Adipose tissue (tissue), 3 donors: Measurements from ENCODE around the gene GRIK3. TPM values are rescaled to one million over a fixed set of nuclear protein-coding genes. Genes with fewer than 3 reads are reported as not detected.

Source experiments
- H3K27ac ChIP-seq: one replicate; pipeline ENCODE4 v1.5.1; 2013; ENCODE audit warnings: low read depth, low read length
- WGBS, 3 donors: extraction: QIAGEN DNeasy Blood & Tissue Kit; methylation state at CpG; one replicate each; pipeline ENCODE4 v1.1.7; 2013; 5-methylcytosine and 5-hydroxymethylcytosine counted together
- polyA plus RNA-seq, 3 donors: library from polyadenylated mRNA; stranded (reverse); fragments of 200-250 nt; gene quantifications; one replicate each; pipeline ENCODE4 v1.2.3, GENCODE V29; 2013
- donor health status: healthy with polysubstance abuse.
- donor health status: Bipolar disorder and iron deficiency.
- donor health status: healthy.

Gene GRIK3
- polyA plus RNA-seq, 3 donors, result 0.10 to 0.22 (median 0.12) TPM

DNA sequence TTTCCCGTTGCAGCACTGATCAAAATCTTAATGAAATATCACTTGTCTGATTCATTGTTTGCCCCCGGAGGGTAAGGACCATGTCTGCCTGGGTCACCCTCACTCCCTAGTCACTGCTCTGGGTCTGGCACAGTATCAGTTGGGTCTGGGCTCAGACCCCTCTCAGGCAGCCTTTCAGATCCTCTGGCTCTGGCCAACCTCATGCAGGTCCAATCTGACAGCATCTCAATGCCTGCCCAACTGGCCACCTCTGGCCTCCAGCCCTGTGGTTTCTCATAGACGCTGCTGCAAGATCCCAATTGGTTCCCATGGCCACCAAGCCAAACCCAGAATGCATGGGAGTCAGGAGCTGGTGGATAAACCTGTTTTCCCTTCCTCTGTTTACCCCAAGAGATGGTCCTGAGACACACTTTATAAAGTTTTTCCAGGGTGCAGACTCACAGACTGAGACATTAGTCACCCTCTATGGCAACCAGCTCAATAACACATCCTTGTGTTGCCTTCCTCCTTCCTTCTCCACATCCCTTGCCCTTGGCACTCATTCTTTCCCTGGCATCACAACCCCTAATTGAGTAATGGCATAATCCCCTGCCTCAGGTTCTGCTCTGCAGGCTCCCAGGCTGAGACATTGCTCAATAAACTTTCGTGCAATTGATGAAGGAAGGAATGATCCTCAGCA is 199.2 kb downstream of the GRIK3 start:
- WGBS, 3 donors, result 37 to 58% (median 49%) methylated on average over 4 of the region's 4 CpGs
- no peak overlapping the region for H3K27ac ChIP-seq

DNA sequence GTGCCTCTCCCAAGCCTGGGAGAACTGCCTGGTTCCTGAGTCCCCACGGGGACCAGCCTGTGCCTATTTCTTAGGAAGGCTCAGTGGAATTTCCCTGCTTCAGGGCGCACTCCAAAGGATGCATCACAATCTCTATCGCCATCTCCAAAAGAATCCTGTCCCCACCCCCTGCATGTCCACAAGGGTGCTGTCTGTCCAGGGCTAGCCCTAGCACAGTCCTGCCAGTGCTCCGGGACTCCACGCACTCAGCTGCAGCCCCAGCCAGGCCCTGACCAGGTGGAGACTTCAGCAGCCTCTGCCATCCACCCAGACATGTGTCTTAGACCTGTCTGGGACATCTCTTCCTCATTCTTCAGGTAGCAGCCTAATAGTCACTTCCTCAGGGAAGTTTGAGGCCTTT is 199.7 kb downstream of the GRIK3 start:
- 68 to 84% (median 72%) methylated on average over 5 of the region's 5 CpGs for WGBS, 3 donors
- H3K27ac ChIP-seq, result no peak overlapping the region

DNA sequence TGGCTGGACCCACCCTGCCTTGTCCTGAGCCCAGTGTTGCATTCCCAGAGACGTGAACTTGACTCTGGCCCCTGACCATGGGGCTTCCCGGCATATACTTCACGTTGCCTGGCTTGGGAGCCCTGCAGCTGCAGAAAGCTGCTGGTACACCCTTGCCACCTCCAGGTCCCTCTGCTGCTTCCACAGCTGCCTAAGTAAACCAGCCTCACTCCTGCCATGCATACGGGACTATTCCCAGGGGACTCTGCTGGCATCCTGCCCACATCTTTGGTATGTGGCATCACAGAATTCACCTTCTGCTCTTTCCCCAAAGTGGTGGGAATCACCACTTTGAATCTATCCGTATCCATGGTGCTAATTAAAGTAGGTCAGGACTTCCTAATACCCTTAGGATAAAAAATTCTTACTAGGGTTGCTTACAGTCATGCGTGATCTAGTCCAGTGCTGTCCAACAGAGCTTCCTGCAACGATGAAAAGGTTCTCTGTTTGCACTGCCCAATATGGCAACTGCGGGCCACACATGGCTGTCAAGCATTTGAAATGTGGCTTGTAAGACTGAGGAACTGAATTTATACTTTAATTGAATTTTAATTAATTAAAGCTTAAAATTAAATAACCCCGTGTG is 203.0 kb downstream of the GRIK3 start:
- 48 to 70% (median 69%) methylated on average over 9 of the region's 9 CpGs for WGBS, 3 donors
- H3K27ac ChIP-seq, result no peak overlapping the region

DNA sequence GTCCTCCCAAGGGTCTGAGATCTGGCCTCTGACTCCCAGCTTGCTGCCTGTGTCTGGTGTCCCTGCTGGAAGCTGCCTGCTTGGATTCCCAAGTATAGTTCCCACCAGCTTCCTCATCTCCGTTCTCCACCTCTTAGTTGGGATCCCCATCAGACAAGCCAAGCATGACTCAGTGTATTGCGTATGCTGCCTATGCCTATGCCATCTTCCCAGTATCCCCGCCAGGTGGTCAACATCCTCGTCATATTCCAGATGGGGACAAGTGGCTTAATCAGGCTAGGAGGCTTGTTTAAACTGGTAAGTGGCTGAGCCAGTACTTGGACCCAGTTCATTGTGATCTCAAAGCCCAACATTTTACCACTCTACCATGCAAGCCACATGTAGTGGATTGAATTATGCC is 204.4 kb downstream of the GRIK3 start:
- WGBS, 3 donors, result 78 to 89% (median 83%) methylated on average over 4 of the region's 4 CpGs
- H3K27ac ChIP-seq, result no peak overlapping the region

DNA sequence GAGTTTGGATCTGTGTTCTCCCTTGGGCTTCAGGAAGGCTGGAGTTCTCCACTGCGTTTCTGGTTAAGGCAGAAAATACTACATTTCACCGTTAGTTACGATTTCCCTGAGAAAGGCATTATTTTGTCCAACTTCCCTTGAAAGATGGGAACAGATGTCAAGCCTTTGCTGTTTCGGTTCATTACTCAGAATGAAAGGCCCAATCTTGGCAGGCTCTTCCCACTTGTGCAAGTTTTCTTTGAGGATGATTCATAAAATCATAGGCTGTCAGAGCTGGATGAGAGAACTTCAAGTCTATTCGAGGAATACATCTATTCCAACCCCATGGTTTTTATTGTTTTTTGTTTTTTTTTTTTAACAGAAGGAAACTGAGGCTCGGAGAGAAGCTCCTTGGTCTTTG is 205.2 kb downstream of the GRIK3 start:
- no peak overlapping the region for H3K27ac ChIP-seq
- WGBS, 3 donors, result 71 to 77% (median 75%) methylated on average over 6 of the region's 6 CpGs

DNA sequence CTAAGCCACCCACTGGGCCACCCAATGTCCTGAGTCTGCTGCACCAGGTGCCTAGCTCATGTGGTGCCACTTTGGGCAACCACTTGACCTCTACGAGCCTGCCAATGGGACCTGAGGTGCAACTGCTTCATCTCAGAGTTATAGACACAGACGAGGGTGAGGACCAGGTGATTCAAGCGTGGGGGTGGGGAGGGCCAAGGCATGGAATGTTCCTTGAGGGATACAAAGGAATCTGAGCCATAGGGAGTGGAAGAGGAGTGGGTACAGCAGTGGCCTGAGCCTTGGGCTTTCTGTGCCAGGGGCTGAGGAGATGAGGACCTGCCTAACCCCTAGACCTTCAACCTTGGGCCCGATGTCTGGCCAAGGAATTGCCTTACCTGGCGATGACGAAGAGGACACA is 209.1 kb downstream of the GRIK3 start:
- 75 to 81% (median 75%) methylated on average over 6 of the region's 6 CpGs for WGBS, 3 donors

DNA sequence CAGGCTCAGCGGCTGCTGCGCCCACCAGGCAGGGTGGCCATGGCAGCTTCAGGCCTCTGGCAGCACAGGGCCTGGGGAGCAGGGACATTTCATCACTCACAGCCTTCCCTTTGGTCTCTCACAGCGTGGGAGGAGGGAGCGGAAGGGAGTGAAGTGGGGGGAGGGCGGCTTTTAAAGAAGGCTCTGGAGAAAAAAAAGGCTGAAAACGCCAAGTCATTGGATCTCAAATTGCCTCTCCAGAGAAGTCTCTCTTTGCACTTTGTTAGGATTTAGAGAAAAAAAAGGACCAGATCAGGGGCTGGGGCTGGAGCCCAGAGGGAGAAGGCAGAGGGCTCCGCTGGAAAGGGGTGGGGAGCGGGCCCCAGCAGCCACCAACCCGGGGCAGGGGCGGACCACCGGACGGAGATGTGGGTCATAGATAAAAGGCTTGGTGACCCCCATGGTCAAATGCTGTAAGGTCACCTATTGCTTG is 209.9 kb downstream of the GRIK3 start:
- 24 to 34% (median 27%) methylated on average over 12 of the region's 12 CpGs for WGBS, 3 donors
- no peak overlapping the region for H3K27ac ChIP-seq

More for the DNA sequence above, 209.1 kb downstream of the GRIK3 start:
- H3K27ac ChIP-seq, result no peak overlapping the region

DNA sequence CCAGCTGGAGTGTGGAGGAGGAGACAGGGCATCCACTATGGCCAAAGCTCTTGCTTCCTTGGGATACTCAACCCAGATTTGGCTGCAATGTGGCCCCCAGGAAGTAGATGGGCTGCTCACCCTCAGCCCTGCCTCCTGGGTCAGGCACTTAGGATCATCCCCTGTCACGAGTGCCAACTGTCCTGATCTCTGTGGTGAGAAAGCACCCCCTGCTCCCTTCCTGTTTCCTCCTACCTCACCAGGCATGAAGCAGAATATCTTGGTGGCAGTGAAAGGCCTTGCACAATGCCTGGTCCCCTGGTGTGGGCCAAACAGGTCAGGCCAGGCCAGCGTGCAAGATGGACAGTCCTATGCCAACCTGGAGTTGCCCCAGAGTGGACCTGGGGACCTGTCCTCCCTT is 211.7 kb downstream of the GRIK3 start:
- no peak overlapping the region for H3K27ac ChIP-seq
- WGBS, 3 donors, result 44 to 52% (median 48%) methylated on average over 2 of the region's 2 CpGs

DNA sequence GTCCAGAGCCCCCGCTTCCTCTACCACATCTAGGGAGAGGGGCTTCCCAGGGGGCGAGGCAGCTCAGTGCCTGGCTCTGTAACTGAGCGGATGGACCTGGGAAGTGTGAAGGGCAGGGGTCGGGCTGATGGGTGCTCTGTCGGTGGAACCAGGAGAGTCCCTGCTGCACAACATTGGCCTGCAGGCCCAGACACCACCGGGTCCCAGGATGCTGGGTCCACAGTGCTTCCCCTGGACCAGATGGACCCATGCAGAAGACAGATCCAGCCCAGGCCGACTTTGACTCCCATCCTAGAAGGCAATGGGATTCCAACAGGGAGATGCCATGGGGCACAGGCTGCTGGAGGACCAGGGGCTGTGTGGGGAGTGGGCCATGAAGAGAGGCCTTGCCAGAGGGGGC is 212.9 kb downstream of the GRIK3 start:
- no peak overlapping the region for H3K27ac ChIP-seq
- 69 to 81% (median 80%) methylated on average over 7 of the region's 7 CpGs for WGBS, 3 donors

DNA sequence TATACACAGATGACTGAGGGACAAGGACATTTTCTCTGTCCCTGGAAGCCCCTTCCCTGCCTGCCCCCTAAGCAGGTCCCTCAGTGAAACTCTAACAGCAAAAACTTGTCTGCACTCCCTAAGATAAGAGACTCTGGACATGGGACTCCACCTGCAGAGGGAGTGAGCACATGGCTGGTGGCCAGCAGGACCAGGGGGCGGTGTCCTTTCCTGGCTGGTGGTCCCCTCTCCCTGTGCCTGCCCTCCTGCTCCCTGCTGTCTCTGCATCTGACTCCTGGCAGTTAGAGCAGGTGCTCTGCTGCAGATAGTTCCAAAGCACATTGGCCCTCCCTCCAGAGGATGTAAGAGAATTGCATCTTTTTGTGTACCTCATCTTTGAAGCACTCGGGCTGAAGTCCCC is 215.5 kb downstream of the GRIK3 start:
- H3K27ac ChIP-seq, result no peak overlapping the region
- WGBS, 3 donors, result 50 to 67% (median 59%) methylated on average over 2 of the region's 2 CpGs

DNA sequence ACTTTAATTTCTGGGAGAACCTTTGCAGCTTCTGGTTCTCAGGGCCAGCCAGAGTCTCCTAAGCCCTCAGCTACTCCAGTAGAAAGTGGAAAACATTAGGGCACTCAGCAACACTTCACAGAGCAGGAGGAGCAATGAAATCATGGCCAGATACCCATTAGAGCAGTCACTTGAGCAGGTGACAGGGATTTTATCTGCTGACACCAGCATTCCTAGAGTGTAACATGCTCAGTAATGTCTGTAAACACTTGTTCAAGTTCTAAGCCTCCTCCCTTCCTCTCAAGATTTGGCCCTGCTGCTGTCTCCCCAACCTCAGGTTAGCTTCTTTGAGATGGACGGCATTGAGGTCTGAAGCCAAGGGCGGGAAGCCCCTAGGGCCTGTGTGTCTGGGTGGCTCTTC is 218.0 kb downstream of the GRIK3 start:
- 84 to 87% (median 87%) methylated on average over 2 of the region's 2 CpGs for WGBS, 3 donors
- H3K27ac ChIP-seq, result no peak overlapping the region

DNA sequence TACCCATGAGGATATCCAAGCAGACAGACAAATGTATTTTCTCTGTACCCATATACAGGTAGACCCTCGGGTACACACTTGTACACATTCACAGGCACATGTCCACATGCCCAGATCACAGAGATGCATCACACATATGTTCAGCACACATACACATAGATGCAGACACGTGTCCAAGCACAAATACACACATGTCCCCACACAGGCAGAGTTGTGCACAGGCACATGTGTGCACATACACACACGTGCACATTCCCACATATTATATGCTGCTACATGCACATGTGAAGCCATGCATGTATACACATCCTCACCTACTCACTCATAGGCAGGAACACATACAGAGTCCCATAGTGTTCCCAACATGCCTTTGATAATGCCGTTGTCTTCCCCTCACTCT is 219.5 kb downstream of the GRIK3 start:
- 61 to 77% (median 74%) methylated on average over 4 of the region's 4 CpGs for WGBS, 3 donors
- no peak overlapping the region for H3K27ac ChIP-seq

DNA sequence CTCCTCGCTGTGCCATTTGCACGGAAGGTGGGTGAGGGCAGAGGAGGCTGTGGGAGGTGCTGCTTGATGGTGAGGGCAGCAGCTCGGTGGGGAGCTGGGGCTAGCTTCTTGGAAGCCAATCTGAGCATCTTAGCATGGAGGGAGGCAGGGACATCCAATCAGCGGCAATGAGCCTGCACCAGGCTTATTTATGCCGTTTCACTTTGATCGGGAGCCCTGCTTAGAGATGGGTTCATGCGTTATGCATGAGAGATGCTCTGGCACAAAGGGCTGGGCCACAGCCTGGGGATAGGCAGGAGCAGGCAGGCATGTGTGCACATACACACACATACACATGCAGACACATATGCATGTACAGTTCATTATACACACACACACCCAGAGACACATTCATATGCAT is 220.2 kb downstream of the GRIK3 start:
- no peak overlapping the region for H3K27ac ChIP-seq
- 85 to 92% (median 90%) methylated on average over 7 of the region's 7 CpGs for WGBS, 3 donors

DNA sequence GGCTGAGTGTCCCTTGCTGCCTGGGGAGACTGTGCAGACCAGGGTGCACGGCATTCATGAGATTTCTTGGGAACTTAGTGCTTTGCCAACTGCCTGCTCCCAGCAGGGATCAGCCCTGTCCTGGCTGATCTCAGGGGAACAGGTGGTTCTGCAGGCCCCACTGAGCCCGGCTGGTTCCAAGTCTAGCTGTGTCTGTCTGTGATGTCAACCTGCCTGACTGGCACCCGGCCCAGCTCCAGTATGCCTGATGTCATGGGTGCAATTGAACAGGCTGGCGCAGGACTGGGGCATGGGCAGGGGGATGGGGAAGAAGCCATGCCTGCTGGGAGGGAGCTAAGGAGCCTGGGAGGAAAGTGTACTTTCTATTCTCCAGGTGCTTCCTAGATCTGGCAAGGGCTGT is 227.1 kb downstream of the GRIK3 start:
- H3K27ac ChIP-seq, result no peak overlapping the region
- 59 to 61% (median 61%) methylated on average over 4 of the region's 4 CpGs for WGBS, 3 donors

DNA sequence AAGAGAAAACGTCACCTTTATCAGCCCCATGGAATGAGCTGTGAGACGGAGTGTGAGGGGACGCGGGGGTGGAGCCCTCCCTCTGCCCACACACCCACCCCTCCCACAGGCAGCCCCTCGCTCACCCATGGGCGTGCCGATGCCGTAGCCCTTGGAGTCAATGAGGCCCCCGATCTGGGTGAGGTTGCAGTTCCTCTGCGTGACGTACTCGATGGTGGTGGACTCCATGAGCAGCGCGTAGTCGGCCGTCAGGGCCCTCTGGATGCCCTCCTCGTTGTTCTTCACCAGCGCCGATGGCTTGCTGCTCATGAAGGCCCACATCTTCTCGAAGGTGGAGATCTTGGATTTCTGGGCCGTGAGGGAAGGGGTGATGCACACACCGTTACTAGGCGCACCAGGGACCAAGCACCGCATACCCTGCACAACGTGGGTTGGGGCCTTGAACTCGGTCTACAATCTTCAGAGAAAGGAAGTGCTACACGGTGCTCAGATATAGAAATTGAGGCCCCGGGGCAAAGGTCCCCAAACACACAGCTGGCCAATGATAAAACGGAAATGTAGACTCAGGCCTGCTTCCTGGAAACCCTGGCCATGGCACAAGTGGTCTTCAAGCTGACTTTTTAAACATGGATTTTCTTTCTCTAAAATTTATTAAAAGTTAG is 228.2 kb downstream of the GRIK3 start:
- H3K27ac ChIP-seq, result no peak overlapping the region

DNA sequence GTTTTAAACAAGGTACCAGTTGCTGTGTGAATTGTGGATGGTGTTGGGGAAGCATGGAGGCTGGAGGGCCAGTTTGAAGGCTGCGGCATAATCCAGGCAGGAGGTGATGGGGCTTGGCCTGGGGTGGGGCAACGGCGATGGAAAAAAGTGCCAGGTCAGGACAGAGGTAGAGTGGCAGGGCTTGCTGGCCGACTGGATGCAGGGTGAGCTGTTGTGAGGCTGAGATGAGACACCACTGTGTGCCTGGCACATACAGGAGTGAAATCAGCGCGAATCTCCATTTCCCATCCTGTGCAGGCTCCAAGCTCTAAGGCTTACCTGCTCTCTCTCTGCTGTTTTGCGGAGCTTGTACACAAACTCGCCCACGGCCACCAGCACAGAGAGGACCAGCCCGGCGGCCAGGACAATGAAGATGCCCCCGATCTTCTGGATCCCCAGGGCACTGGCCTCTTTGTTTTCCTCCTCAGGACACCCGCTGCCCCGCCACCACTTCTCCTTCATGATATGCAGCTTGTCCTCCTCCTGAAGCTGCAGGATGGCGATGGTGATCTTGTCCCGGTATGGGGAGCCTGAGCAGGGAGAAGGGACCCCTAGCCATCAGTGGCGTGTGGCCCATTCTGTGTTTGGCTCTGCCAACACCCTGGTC is 229.5 kb downstream of the GRIK3 start:
- WGBS, 3 donors, result 83 to 90% (median 88%) methylated on average over 17 of the region's 17 CpGs
- H3K27ac ChIP-seq, result no peak overlapping the region

More for the DNA sequence above, 228.2 kb downstream of the GRIK3 start:
- WGBS, 3 donors, result 75 to 79% (median 78%) methylated on average over 29 of the region's 29 CpGs

DNA sequence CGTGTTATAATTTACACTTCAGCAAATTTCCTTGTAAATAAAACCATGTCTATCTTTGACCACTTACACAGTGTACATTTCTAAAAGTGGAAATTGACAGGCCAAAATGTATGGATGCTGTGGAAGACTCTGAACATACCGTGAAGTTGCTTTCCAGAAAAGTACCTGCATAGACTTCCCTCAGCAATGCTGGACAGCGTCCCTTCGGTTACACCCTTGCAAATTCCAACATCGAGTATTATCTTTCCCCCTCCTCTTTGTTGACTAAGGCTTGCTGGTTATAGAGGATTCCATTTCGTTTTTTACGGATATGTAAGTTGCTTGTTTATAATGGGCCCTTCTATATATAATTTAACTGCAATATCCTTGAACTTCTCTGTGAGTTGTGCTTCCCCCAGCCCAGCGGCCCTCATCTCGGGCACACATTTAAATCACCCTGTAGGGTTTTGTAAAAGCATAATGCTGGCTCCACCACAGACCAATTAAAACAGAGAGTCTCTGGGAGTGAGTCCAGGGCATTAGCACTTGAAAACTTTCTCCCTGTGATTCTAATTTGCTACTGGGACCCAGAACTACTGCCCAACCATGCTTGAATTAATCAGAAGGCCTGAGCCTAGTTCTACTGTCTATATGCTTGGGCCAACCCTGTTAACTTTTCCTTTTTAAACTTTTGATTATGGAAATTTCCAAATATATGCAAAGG is 230.3 kb downstream of the GRIK3 start:
- WGBS, 3 donors, result 51 to 61% (median 58%) methylated on average over 9 of the region's 9 CpGs

DNA sequence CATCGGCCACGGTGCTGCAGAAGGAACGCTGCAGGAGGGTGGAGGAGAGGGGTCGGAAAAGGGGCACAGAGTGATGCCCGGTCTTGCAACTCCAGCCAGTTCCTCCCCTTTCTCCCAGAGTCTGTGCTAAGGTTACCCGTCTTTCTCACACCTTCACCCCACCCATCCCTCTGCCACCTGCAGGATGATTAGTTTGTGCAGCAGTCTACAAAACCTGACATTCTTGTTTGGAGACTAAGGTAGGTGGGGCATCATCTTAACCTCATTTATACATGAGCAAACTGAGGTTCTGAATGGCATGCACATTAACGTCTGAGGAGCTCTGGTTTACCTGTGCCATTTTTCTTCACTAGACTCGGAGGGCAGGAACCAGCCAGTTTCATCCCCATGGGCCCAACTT is 232.3 kb downstream of the GRIK3 start:
- WGBS, 3 donors, result 71 to 88% (median 85%) methylated on average over 8 of the region's 8 CpGs
- H3K27ac ChIP-seq, result no peak overlapping the region

More for the DNA sequence above, 230.3 kb downstream of the GRIK3 start:
- H3K27ac ChIP-seq, result no peak overlapping the region
